ENCODE results near the gene NKD2.
"Not testable (repeated sequence)": the region's sequence is repeated elsewhere in the genome, so short reads cannot be mapped to it uniquely, and the experiment has no call there.

Gene NKD2

DNA sequence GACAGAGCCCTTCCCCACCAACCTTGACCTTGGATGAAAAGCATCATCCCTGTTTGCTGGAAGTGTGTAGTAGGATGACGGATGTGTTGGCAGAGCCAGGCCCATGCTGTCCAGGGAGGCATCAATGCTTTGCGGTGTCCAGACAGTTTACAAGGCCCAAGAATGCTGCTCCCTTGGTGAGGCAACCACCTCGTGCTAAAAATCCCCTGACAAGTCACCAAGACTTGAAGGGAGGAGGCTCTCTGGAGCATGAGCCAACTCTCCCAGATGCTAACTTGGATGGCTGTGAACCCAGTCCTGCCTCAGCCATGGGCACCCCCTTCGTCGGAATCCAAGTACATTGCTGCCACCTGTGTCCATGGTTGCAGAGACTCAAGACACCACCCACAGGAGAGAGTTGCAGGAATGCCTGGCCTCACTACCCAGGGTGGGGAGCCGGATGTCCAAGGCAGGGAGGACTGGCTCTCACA is 9.5 kb upstream of the NKD2 start:
- no peak overlapping the region for H2AFZ ChIP-seq (ENCODE audit: low read depth)
- no peak overlapping the region for H3K27ac ChIP-seq
- TF ChIP-seq, protein P1, sequence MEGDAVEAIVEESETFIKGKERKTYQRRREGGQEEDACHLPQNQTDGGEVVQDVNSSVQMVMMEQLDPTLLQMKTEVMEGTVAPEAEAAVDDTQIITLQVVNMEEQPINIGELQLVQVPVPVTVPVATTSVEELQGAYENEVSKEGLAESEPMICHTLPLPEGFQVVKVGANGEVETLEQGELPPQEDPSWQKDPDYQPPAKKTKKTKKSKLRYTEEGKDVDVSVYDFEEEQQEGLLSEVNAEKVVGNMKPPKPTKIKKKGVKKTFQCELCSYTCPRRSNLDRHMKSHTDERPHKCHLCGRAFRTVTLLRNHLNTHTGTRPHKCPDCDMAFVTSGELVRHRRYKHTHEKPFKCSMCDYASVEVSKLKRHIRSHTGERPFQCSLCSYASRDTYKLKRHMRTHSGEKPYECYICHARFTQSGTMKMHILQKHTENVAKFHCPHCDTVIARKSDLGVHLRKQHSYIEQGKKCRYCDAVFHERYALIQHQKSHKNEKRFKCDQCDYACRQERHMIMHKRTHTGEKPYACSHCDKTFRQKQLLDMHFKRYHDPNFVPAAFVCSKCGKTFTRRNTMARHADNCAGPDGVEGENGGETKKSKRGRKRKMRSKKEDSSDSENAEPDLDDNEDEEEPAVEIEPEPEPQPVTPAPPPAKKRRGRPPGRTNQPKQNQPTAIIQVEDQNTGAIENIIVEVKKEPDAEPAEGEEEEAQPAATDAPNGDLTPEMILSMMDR (conservative IDR thresholded peaks at IDR 0.05; ENCODE audit: low read depth, low read length): no peak
- H3K79me2 ChIP-seq (ENCODE audit: insufficient read depth, low read depth): no peaks in the 10 kb centered on the region
- no peak overlapping the region for H3K9ac ChIP-seq
- no peaks in the 10 kb centered on the region for H3K36me3 ChIP-seq (ENCODE audit: insufficient read depth)
- no peak overlapping the region for H3K4me2 ChIP-seq
- no peak overlapping the region for H3K4me3 ChIP-seq (IDR thresholded peaks at IDR 0.05; ENCODE audit: insufficient read depth, low read depth, low read length)
- H3K4me1 ChIP-seq (ENCODE audit: low read depth, poor library complexity, severe bottlenecking): peaks cover 33% of the 10 kb centered on the region
- no peaks in the 10 kb centered on the region for H4K20me1 ChIP-seq (ENCODE audit: insufficient read depth)
- H3K27me3 ChIP-seq (ENCODE audit: insufficient read depth, low read depth): no peaks in the 10 kb centered on the region

DNA sequence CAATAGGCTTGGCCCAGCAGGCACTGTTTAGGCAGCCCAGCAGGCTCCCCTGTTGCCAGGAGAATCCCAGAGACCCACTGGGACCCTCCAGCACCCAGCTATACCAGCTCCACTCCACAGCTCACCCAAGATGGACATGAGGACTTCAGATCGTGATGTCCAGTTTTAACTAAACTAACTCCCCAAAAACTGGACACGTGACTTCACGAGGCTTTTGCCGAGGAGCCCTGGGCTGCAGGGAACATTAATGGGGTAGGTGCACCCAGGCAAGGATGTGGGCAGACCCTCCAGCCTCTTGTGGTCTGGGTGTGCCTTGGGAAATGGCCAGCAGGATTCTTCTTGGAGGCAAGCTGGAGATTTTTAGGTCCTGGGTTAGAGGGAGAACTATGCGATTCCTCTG is 8.9 kb upstream of the NKD2 start:
- no peak overlapping the region for H3K4me3 ChIP-seq (IDR thresholded peaks at IDR 0.05; ENCODE audit: insufficient read depth, low read depth, low read length)
- no peaks in the 10 kb centered on the region for H3K79me2 ChIP-seq (ENCODE audit: insufficient read depth, low read depth)
- no peaks in the 10 kb centered on the region for H3K27me3 ChIP-seq (ENCODE audit: insufficient read depth, low read depth)
- H4K20me1 ChIP-seq (ENCODE audit: insufficient read depth): no peaks in the 10 kb centered on the region
- no peak overlapping the region for H3K9ac ChIP-seq
- H3K27ac ChIP-seq: no peak overlapping the region
- no peaks in the 10 kb centered on the region for H3K36me3 ChIP-seq (ENCODE audit: insufficient read depth)
- TF ChIP-seq, protein P1 (conservative IDR thresholded peaks at IDR 0.05; ENCODE audit: low read depth, low read length): no peak
- no peak overlapping the region for H3K4me2 ChIP-seq
- no peak overlapping the region for H2AFZ ChIP-seq (ENCODE audit: low read depth)
- H3K4me1 ChIP-seq (ENCODE audit: low read depth, poor library complexity, severe bottlenecking): peaks cover 38% of the 10 kb centered on the region

DNA sequence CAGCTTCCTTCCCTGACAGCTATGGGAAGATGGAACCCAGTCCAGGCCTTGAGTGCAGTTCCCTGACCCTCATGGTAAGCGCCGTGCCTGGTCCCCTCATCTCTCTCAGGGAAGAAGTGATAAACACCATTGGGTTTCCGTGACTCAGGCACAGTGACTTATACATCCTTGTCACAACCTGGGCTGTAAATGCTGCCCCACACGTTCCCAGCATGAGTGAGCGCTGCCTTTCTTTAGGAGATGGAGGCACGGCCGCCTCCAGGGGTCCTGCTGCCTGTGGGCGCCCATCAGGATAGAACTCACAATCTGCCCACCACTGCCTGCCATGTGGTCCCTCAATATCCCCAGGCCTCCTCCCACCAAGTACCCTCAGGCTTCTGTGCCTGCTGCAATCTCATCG is 8.3 kb upstream of the NKD2 start:
- no peaks in the 10 kb centered on the region for H4K20me1 ChIP-seq (ENCODE audit: insufficient read depth)
- no peak overlapping the region for H2AFZ ChIP-seq (ENCODE audit: low read depth)
- no peaks in the 10 kb centered on the region for H3K79me2 ChIP-seq (ENCODE audit: insufficient read depth, low read depth)
- H3K4me1 ChIP-seq (ENCODE audit: low read depth, poor library complexity, severe bottlenecking): peaks cover 41% of the 10 kb centered on the region
- H3K4me3 ChIP-seq (IDR thresholded peaks at IDR 0.05; ENCODE audit: insufficient read depth, low read depth, low read length): no peak overlapping the region
- H3K4me2 ChIP-seq: no peak overlapping the region
- H3K27me3 ChIP-seq (ENCODE audit: insufficient read depth, low read depth): no peaks in the 10 kb centered on the region
- TF ChIP-seq, protein P1 (conservative IDR thresholded peaks at IDR 0.05; ENCODE audit: low read depth, low read length): no peak
- no peak overlapping the region for H3K9ac ChIP-seq
- no peaks in the 10 kb centered on the region for H3K36me3 ChIP-seq (ENCODE audit: insufficient read depth)
- no peak overlapping the region for H3K27ac ChIP-seq

DNA sequence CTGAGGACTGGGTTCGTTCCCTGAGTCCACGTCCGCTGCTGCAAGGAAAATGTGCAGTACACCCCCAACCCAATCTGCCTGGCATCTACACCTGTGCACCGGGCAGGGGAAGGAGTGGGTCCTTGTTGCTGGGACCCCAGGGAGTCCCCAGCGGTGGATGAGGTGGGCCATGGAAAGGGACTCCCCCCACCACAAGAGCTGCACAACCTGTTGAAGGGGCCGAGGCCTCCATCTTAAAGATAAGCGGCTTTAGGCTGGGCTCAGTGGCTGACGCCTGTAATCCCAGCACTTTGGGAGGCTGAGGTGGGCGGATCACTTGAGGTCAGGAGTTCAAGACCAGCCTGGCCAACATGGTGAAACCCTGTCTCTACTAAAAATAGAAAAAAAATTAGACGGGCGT is 7.8 kb upstream of the NKD2 start:
- not testable (repeated sequence) for H3K27me3 ChIP-seq (ENCODE audit: insufficient read depth, low read depth); H2AFZ ChIP-seq (ENCODE audit: low read depth); H3K79me2 ChIP-seq (ENCODE audit: insufficient read depth, low read depth); H3K27ac ChIP-seq; H3K9ac ChIP-seq; H3K36me3 ChIP-seq (ENCODE audit: insufficient read depth); H3K4me3 ChIP-seq (IDR thresholded peaks at IDR 0.05; ENCODE audit: insufficient read depth, low read depth, low read length); H3K4me2 ChIP-seq; H4K20me1 ChIP-seq (ENCODE audit: insufficient read depth)
- peaks cover 46% of the 10 kb centered on the region for H3K4me1 ChIP-seq (ENCODE audit: low read depth, poor library complexity, severe bottlenecking)

DNA sequence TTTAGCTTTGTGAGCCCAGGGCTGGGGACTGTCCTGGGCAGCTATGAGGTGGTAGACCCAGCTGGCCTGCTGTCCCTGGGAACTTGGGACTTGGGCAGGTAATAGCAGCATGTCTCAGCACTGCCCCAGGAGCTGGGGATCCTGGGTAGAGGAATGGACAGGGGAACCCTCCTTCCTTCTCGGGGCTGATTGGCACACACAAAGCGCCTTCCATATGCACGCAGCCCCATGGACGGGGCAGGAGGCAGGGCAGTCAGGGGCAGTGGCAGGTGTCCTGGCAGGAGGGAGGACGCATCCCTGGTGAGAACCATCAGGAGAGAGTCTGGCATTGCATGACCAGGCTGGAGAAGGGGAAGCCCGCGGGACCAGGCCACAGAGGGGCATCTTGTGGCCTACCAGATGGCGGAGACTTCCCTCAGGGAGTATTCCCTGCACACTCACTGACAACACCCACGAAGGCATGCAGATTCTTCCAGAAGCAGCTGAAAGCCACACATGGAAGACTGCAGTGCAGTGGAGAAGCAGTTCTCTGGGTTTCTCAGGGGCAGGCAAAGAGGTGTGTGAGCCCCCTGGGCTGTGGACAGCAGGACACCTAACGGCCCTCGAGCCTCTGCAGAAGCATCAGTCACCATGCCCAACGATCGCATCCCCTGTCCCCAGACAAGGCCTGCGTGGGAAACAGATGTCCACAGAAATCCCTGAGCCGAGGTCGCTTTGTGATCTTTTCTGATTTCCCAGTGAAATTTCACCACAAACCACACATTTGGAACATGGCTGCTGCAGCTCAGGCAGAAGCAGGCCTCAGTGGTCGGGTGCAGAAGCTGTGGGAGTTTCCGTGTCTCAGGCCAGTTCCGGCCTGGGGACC is 7.0 kb upstream of the NKD2 start:
- Histone ChIP-seq H3K27me3 (ENCODE audit: insufficient read depth, low read depth) (no peaks in the 10 kb centered on the region), H3K4me2 (no peak overlapping the region), H2AFZ (ENCODE audit: low read depth) (no peak overlapping the region), H3K79me2 (ENCODE audit: insufficient read depth, low read depth) (no peaks in the 10 kb centered on the region), H3K4me3 (IDR thresholded peaks at IDR 0.05; ENCODE audit: insufficient read depth, low read depth, low read length) (no peak overlapping the region), H3K9ac (no peak overlapping the region), H4K20me1 (ENCODE audit: insufficient read depth) (no peaks in the 10 kb centered on the region), H3K36me3 (ENCODE audit: insufficient read depth) (no peaks in the 10 kb centered on the region), H3K4me1 (ENCODE audit: low read depth, poor library complexity, severe bottlenecking) (peaks cover 53% of the 10 kb centered on the region), H3K27ac (no peak overlapping the region)
- TF ChIP-seq, protein P1 (conservative IDR thresholded peaks at IDR 0.05; ENCODE audit: low read depth, low read length): no peak

Data from KMS-11 (cell line).